Pancreas (tissue), 10 donors: Measurements from ENCODE around the gene TBC1D8B. TPM values are rescaled to one million over a fixed set of nuclear protein-coding genes. Genes with fewer than 3 reads are reported as not detected.

ENCODE experiments used
- ATAC-seq, 4 donors: fragments of 200-7000 bp; cut with Tn5 transposase; one replicate each; pipeline versions ENCODE4 v1.8.0 to v1.9.1; 2020; ENCODE audit warnings: mild to moderate bottlenecking in 4 of 4, moderate library complexity in 4 of 4
- DNase-seq, 6 donors: peaks; one replicate each; pipeline ENCODE4 v3.0.0-alpha.2; 2020
- FAIRE-seq: peaks from 2 replicates; lab custom pipeline; 2012; peaks lifted over from hg19 to GRCh38; lab: Jason Lieb, UNC
- H3K27ac ChIP-seq, 4 donors: fragments of 200-600 bp; sonication (generic); 1 replicate in 3 of 4; 2 replicates in 1 of 4; pipeline versions ENCODE4 v1.5.0 to v1.8.0; 2020
- H3K27me3 ChIP-seq, 4 donors: fragments of 200-600 bp; one replicate each; pipeline ENCODE4 v1.8.0; 2021
- H3K36me3 ChIP-seq, 3 donors: fragments of 200-600 bp; sonication (generic) in 1 of 3; one replicate each; pipeline versions ENCODE4 v1.5.0 to v1.8.0; 2020 to 2021
- H3K4me1 ChIP-seq, 3 donors: fragments of 200-600 bp; one replicate each; pipeline ENCODE4 v1.8.0; 2021
- H3K4me3 ChIP-seq, 4 donors: fragments of 200-600 bp; sonication (generic) in 2 of 4; one replicate each; pipeline versions ENCODE4 v1.5.0 to v1.8.0; 2020 to 2021
- H3K9me3 ChIP-seq, 4 donors: fragments of 200-600 bp; one replicate each; pipeline ENCODE4 v1.8.0; 2021
- WGBS, 2 donors: extraction: QIAGEN DNeasy Blood & Tissue Kit; methylation state at CpG; one replicate each; pipeline ENCODE4 v1.1.7; 2013; 5-methylcytosine and 5-hydroxymethylcytosine counted together
- intact Hi-C, 3 donors: fragments of 100-400 bp; cut with DNase I; formaldehyde crosslinking; loops; one replicate each; pipeline versions ENCODE4 v1.11.1 to v1.14.2; 2022
- polyA plus RNA-seq, 2 donors: library from polyadenylated mRNA; stranded (reverse); fragments of 200-250 nt; gene quantifications; one replicate each; pipeline ENCODE4 v1.2.3, GENCODE V29; 2013
- total RNA-seq, 6 donors: library from RNA; stranded (reverse); fragmentation: NEBNext Ultra II Directional in 4 of 6; extraction: Animal tissue kit (Norgen Biotek cat#: 25700) in 4 of 6; gene quantifications; one replicate each; pipeline versions ENCODE4 v1.2.1 to v1.2.4, GENCODE V29; 2021 to 2023
- TF ChIP-seq, protein P1 (sequence below), 4 donors: fragments of 200-600 bp; sonication (generic) in 3 of 4; IDR thresholded peaks; one replicate each; pipeline versions ENCODE4 v1.5.0 to v1.8.0; 2021; ENCODE audit warnings: antibody characterized with exemption in 4 of 4
- donor health status: healthy with polysubstance abuse.
- donor health status: DM: no; HTN: no; CAD: no; lungs with moderate emphysema.
- donor health status: DM: no; HTN: no; CAD: no.
- donor health status: control.
- donor health status: control.
- donor health status: Bipolar disorder and iron deficiency.
- donor health status: DM: yes; HTN: yes; CAD: no.
- donor health status: DM: no; HTN: no; CAD: no.
- donor health status: DM: no; HTN: no; CAD: no.
- donor health status: DM: yes; HTN: yes; CAD: no.

Gene TBC1D8B
- total and polyA plus RNA-seq, 8 donors: 3.4 to 8.9 (median 7.4) TPM

DNA sequence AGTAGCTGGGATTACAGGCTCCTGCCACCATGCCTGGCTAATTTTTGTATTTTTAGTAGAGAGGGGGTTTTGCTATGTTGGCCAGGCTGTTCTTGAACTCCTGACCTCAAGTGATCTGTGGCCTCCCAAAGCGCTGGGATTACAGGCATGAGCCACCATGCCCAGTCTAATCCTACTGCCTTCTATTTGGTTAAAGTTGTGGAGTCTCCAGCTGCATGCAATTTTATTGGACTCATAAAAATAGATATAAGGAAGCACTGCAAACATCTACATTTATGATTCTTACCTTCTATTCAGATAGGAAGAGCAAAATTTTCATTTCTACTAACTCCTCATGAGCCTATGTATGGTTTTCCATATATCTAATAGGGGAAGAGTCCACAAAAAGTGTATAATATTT lies 87.0 kb downstream of the TBC1D8B start:
- DNase-seq (no peak), ATAC-seq (no peak), FAIRE-seq (no peak)
- TF ChIP-seq, protein P1, sequence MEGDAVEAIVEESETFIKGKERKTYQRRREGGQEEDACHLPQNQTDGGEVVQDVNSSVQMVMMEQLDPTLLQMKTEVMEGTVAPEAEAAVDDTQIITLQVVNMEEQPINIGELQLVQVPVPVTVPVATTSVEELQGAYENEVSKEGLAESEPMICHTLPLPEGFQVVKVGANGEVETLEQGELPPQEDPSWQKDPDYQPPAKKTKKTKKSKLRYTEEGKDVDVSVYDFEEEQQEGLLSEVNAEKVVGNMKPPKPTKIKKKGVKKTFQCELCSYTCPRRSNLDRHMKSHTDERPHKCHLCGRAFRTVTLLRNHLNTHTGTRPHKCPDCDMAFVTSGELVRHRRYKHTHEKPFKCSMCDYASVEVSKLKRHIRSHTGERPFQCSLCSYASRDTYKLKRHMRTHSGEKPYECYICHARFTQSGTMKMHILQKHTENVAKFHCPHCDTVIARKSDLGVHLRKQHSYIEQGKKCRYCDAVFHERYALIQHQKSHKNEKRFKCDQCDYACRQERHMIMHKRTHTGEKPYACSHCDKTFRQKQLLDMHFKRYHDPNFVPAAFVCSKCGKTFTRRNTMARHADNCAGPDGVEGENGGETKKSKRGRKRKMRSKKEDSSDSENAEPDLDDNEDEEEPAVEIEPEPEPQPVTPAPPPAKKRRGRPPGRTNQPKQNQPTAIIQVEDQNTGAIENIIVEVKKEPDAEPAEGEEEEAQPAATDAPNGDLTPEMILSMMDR (IDR thresholded peaks at IDR 0.05): no peak
- H3K27me3 ChIP-seq: peaks cover 0 to 6% (median 0%) of the 10 kb centered on the region in 4 donors
- no peaks in the 10 kb centered on the region for H3K4me1 ChIP-seq
- H3K4me3 ChIP-seq: no peak overlapping the region
- H3K9me3 ChIP-seq: no peaks in the 10 kb centered on the region
- H3K27ac ChIP-seq: no peak overlapping the region
- intact Hi-C loops: no loop called here
- H3K36me3 ChIP-seq: no peaks in the 10 kb centered on the region
- WGBS, 2 donors: 54 to 100% methylated on average over 1 of the region's 1 CpG

DNA sequence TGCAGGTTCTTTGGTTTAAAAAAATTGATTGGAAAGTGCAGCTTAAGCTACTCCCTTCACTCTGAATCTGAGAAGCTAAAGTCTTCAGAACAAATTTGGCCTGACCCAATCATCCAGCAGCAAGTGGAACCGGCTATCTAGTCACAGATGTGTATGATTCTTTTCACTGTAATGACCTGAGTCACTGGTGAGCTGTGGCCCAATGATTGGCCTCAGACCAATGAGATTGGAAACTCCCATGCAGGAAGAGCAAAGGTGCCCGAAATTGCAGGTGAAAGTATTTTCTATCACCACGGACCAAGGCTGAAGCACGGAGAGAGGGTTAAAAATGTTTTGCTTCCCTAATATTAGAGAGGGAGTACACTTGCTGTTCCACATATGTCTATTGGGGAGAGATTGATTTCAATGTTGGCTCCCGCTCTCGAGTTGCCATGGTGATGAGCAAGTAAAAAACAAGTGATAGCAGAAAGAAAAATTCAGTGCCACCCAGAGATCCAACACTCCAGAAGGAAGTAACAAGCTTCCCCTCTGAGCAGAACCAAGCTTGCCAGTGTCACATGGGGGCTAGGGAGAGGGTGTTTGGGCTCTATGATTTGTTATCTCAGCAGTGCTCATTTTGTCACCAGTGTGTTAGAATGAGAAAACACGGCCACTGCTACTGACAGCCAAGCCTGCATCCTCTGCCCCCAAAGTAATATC lies 89.4 kb downstream of the TBC1D8B start:
- 44 to 45% methylated on average over 7 of the region's 7 CpGs for WGBS, 2 donors
- no peaks in the 10 kb centered on the region for H3K36me3 ChIP-seq
- DNase-seq: no peak
- no peaks in the 10 kb centered on the region for H3K9me3 ChIP-seq
- H3K4me3 ChIP-seq: no peak overlapping the region
- H3K27me3 ChIP-seq: no peaks in the 10 kb centered on the region
- no peaks in the 10 kb centered on the region for H3K4me1 ChIP-seq
- intact Hi-C loops: loop anchor here in 1 of 3 donors (10.0 kb wide), 1 partner anchor 63 kb away; no protein-coding TSS in a partner anchor
- no peak overlapping the region for H3K27ac ChIP-seq
- FAIRE-seq: no peak
- TF ChIP-seq, protein P1 (IDR thresholded peaks at IDR 0.05): no peak
- ATAC-seq: peak in 1 of 4 donors; percentile 20

DNA sequence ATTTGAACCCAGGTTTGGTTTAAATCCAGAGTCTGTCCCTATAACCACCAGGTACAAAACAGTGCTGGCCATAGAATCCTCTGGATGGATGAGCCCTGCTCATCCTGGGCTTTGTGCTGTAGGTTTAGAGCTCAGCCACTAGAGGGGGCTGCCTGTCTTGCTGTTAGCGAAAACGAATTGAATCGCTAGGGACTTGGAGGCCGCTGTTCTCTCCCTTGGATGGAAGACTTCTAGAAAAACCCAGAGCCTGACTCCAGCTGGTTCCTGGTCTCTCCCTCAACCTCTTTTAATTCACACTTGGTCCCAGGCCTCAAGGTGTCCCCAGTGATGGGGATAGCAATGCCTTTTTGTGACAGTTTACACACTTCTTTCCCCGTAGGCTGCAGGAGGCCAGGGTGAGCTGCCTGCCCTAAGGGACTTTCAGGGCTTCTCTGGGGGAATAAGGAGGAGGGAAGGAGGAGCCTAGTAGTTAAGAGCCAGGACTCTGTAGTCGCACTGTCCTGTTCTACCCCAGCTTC lies 92.0 kb downstream of the TBC1D8B start:
- H3K4me1 ChIP-seq: no peaks in the 10 kb centered on the region
- FAIRE-seq (no peak), DNase-seq (peak in 5 of 6 donors; percentile 26 to 72 (median 63)), ATAC-seq (peak; percentile 76 to 90 (median 88))
- TF ChIP-seq, protein P1 (IDR thresholded peaks at IDR 0.05): peak; percentile 68 to 81 (median 78)
- no peak overlapping the region for H3K27ac ChIP-seq
- WGBS, 2 donors: 20 to 24% methylated on average over 6 of the region's 6 CpGs
- no peaks in the 10 kb centered on the region for H3K27me3 ChIP-seq
- intact Hi-C loops: loop anchor here in 1 of 3 donors (10.0 kb wide), 1 partner anchor 60 kb away; no protein-coding TSS in a partner anchor
- H3K36me3 ChIP-seq: no peaks in the 10 kb centered on the region
- no peaks in the 10 kb centered on the region for H3K9me3 ChIP-seq
- H3K4me3 ChIP-seq: no peak overlapping the region

DNA sequence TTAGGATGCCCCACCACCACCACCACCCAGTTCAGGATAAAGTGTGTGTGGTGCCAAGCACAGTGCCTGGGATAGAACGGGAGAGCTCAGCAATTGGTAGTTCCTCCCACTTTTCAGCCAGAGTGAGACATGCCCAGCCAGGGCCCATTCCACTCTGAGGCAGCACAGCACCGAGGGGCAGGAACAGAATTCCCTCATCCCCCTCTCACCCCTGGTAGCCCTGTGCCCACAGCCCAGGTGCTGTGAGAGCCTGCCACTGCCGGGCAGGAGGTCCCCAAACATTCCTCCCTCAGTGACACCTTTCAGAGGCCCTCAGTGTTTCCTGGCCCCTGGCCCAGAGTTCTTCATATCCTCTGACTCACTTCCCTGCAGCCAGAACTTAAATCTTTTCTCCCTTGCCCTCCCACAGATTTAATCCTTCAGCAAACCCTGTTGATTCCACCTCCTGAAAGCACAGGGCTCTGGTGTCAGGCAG lies 92.5 kb downstream of the TBC1D8B start:
- H3K36me3 ChIP-seq: no peaks in the 10 kb centered on the region
- no peaks in the 10 kb centered on the region for H3K4me1 ChIP-seq
- FAIRE-seq (no peak), ATAC-seq (peak in 2 of 4 donors; percentile 3 to 11), DNase-seq (no peak)
- TF ChIP-seq, protein P1 (IDR thresholded peaks at IDR 0.05): no peak
- intact Hi-C loops: loop anchor here in 1 of 3 donors (10.0 kb wide), 1 partner anchor 60 kb away; no protein-coding TSS in a partner anchor
- 47 to 62% methylated on average over 3 of the region's 3 CpGs for WGBS, 2 donors
- H3K27me3 ChIP-seq: no peaks in the 10 kb centered on the region
- H3K27ac ChIP-seq: no peak overlapping the region
- H3K9me3 ChIP-seq: no peaks in the 10 kb centered on the region
- no peak overlapping the region for H3K4me3 ChIP-seq
